Endodermal cell (in vitro differentiated cells): ENCODE data around the gene SNX30. TPM values are rescaled to one million over a fixed set of nuclear protein-coding genes. Genes with fewer than 3 reads are reported as not detected.

ENCODE experiments used
- DNase-seq: peaks from one replicate; pipeline ENCODE4 v3.0.0-alpha.2; 2017
- H3K27ac ChIP-seq: 2 replicates; pipeline ENCODE4 v1.5.1; 2013; ENCODE audit warnings: mild to moderate bottlenecking, low read depth, low read length, moderate library complexity
- H3K27me3 ChIP-seq: 2 replicates; pipeline ENCODE4 v1.6.1; 2013; ENCODE audit warnings: mild to moderate bottlenecking, low read length, moderate library complexity; ENCODE audit not compliant: insufficient read depth, control insufficient read depth, poor library complexity, severe bottlenecking
- H3K36me3 ChIP-seq: 2 replicates; pipeline ENCODE4 v1.7.0; 2013; ENCODE audit warnings: mild to moderate bottlenecking, low read length, moderate library complexity; ENCODE audit not compliant: control insufficient read depth, insufficient read depth
- H3K4me1 ChIP-seq: one replicate; pipeline ENCODE4 v1.7.0; 2013; ENCODE audit warnings: low read length; ENCODE audit not compliant: control insufficient read depth, insufficient read depth
- H3K4me3 ChIP-seq: 2 replicates; pipeline ENCODE4 v1.5.1; 2013; ENCODE audit warnings: mild to moderate bottlenecking, low read length, moderate library complexity
- H3K9ac ChIP-seq: 2 replicates; pipeline ENCODE4 v1.6.1; 2013; ENCODE audit warnings: mild to moderate bottlenecking, low read length, moderate library complexity; ENCODE audit not compliant: poor library complexity, severe bottlenecking; ENCODE audit errors: extremely low read depth
- H3K9me3 ChIP-seq: 2 replicates; pipeline ENCODE4 v1.6.1; 2013; ENCODE audit warnings: mild to moderate bottlenecking, low read length, moderate library complexity; ENCODE audit not compliant: control insufficient read depth
- H3K27ac Mint-ChIP-seq: 2 replicates; pipeline ENCODE4 v1.8.0; 2020; ENCODE audit warnings: mixed read lengths
- H3K27me3 Mint-ChIP-seq: 2 replicates; pipeline ENCODE4 v1.8.0; 2021; ENCODE audit warnings: mild to moderate bottlenecking, mixed read lengths; ENCODE audit not compliant: insufficient read depth
- H3K36me3 Mint-ChIP-seq: 2 replicates; pipeline ENCODE4 v1.8.0; 2020; ENCODE audit warnings: low read depth, mixed read lengths
- H3K4me1 Mint-ChIP-seq: 2 replicates; pipeline ENCODE4 v1.8.0; 2020; ENCODE audit warnings: mixed read lengths
- H3K4me3 Mint-ChIP-seq: 2 replicates; pipeline ENCODE4 v1.8.0; 2020; ENCODE audit warnings: mild to moderate bottlenecking, moderate library complexity, mixed read lengths
- H3K9me3 Mint-ChIP-seq: 2 replicates; pipeline ENCODE4 v1.8.0; 2020; ENCODE audit warnings: mild to moderate bottlenecking, mixed read lengths
- WGBS, 2 experiments: methylation state at CpG; one replicate each; pipeline versions ENCODE4 v1.1.5 to v1.1.7; 2013; ENCODE audit warnings: missing lambda C conversion rate in 2 of 2, mixed read lengths in 1 of 2; ENCODE audit not compliant: insufficient coverage in 1 of 2, insufficient read length in 1 of 2; 5-methylcytosine and 5-hydroxymethylcytosine counted together
- total RNA-seq, 2 donors: library from RNA; stranded (reverse); fragmentation: NEBNext Ultra II Directional in 1 of 2; extraction: Animal tissue kit (Norgen Biotek cat#: 25700) in 1 of 2; gene quantifications; 2 replicates in 1 of 2; 3 replicates in 1 of 2; pipeline ENCODE4 v1.2.1, GENCODE V29; 2021
- TF ChIP-seq, protein P1 (sequence below): fragments of 200-600 bp; sonication (generic); conservative IDR thresholded peaks from 2 replicates; pipeline ENCODE4 v1.5.0; 2021; ENCODE audit warnings: antibody characterized with exemption, mild to moderate bottlenecking

The SNX30 gene
- total RNA-seq, 2 donors from 2014 or later, result 11.8 to 14.8 TPM

DNA sequence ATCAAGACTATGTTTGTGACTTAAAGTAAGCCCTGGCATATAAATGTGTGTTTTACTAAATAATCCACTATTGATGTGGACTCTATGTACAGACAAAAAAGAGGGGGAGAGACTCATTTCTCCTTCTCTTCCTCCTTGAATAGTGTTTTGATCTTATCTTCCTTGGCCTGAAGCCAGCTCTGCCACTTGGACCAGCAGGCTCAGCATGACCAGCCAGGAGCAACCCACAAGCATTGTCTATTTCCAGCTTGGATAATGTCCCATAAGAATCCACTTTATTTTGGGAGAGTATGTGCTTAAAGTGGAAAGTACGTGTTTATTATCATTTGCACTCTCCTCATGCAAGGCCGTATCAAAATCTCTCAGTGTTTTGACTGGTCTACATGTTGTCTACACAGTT is 164.0 kb downstream of the SNX30 start:
- no peaks in the 10 kb centered on the region for H3K4me1 Mint-ChIP-seq
- TF ChIP-seq, protein P1, sequence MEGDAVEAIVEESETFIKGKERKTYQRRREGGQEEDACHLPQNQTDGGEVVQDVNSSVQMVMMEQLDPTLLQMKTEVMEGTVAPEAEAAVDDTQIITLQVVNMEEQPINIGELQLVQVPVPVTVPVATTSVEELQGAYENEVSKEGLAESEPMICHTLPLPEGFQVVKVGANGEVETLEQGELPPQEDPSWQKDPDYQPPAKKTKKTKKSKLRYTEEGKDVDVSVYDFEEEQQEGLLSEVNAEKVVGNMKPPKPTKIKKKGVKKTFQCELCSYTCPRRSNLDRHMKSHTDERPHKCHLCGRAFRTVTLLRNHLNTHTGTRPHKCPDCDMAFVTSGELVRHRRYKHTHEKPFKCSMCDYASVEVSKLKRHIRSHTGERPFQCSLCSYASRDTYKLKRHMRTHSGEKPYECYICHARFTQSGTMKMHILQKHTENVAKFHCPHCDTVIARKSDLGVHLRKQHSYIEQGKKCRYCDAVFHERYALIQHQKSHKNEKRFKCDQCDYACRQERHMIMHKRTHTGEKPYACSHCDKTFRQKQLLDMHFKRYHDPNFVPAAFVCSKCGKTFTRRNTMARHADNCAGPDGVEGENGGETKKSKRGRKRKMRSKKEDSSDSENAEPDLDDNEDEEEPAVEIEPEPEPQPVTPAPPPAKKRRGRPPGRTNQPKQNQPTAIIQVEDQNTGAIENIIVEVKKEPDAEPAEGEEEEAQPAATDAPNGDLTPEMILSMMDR, result no peak
- H3K36me3 Mint-ChIP-seq, result no peaks in the 10 kb centered on the region
- Histone ChIP-seq H3K9ac (no peak overlapping the region), H3K27ac (no peak overlapping the region), H3K27me3 (peaks cover 84% of the 10 kb centered on the region), H3K4me3 (no peak overlapping the region), H3K36me3 (no peaks in the 10 kb centered on the region), H3K4me1 (no peaks in the 10 kb centered on the region), H3K9me3 (no peaks in the 10 kb centered on the region)
- H3K4me3 Mint-ChIP-seq, result no peak overlapping the region
- WGBS, 2 experiments, result 83% methylated on average over 2 of the region's 2 CpGs; no CpG with 5 or more reads in 1 of the 2 experiments
- no peak overlapping the region for H3K27ac Mint-ChIP-seq
- H3K27me3 Mint-ChIP-seq, result peaks cover 94% of the 10 kb centered on the region
- DNase-seq, result no peak
- peaks cover 6% of the 10 kb centered on the region for H3K9me3 Mint-ChIP-seq

DNA sequence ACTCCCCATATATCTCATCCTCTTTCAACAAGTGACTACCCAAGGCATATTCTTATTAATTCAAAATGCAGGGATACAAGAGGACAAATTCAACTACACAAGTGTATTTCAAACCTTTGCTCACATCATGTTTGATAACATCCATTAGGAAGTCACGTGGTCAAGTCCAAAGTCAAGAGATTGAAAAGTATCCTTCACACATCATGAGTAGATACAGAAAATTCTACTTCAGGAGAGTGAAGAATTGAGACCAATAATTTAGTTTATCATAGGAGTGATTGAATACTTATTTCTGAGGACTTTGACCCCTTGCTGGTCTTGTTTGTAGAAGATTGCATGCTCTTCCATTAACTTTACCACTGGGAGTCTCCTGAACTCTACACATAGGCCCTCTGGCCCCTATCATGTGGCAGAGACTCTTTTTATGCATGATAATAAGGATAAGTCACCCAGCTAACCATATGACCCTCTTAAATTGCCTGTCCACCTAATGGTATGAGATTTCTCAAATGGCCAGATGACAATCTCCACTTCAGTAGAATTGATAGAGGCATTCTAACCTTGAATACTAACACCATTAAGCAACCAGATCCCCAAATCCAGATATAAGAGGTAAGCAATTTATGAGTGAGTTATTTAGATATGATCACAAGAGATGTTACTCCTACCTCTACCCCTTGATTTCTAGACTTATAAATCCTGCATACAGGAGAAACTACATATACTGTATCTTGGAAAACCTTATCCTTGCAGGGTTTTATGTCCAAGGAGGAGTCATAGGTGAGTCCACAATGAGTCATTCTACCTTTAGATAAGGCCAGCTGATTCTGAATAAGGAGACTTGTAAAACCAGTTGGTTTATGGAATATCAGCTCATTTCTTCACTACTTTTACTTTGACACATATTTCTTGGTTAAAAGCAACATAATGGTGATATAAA is 166.8 kb downstream of the SNX30 start:
- Mint-ChIP-seq H3K4me3 (no peak overlapping the region), H3K36me3 (no peaks in the 10 kb centered on the region), H3K27ac (no peak overlapping the region), H3K27me3 (peaks cover 94% of the 10 kb centered on the region), H3K9me3 (peaks cover 6% of the 10 kb centered on the region), H3K4me1 (peaks cover 8% of the 10 kb centered on the region)
- WGBS, 2 experiments, result 73 to 100% methylated on average over 1 of the region's 1 CpG
- TF ChIP-seq, protein P1, result no peak
- H3K9me3 ChIP-seq, result no peaks in the 10 kb centered on the region
- H3K4me3 ChIP-seq, result no peak overlapping the region
- no peaks in the 10 kb centered on the region for H3K36me3 ChIP-seq
- DNase-seq, result no peak
- peaks cover 94% of the 10 kb centered on the region for H3K27me3 ChIP-seq
- no peak overlapping the region for H3K27ac ChIP-seq
- H3K9ac ChIP-seq, result no peak overlapping the region
- H3K4me1 ChIP-seq, result no peaks in the 10 kb centered on the region

DNA sequence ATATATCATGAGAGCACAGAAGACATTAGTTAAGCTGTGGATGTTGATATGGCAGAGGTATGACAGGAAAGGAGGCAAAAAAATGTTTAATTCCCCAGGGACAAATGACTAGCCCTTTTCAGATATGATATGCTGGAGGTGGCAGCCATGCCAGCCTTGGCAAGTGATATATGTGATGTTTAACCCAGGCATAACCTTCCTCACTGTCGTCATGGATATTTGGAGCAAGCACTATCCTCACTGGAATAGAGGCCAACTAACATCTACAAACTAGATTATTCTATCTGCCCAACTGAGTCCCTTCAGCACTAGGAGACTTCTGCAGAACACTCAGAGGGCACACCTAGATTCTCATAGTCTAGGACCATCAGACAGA is 167.4 kb downstream of the SNX30 start:
- Histone ChIP-seq H3K27ac (no peak overlapping the region), H3K27me3 (peaks cover 97% of the 10 kb centered on the region), H3K9ac (no peak overlapping the region), H3K9me3 (no peaks in the 10 kb centered on the region), H3K36me3 (no peaks in the 10 kb centered on the region), H3K4me3 (no peak overlapping the region), H3K4me1 (no peaks in the 10 kb centered on the region)
- Mint-ChIP-seq H3K27me3 (peaks cover 96% of the 10 kb centered on the region), H3K27ac (no peak overlapping the region), H3K9me3 (peaks cover under 1% of the 10 kb centered on the region), H3K36me3 (no peaks in the 10 kb centered on the region), H3K4me1 (peaks cover 8% of the 10 kb centered on the region), H3K4me3 (no peak overlapping the region)
- WGBS, 2 experiments, result 73 to 82% methylated on average over 1 of the region's 1 CpG
- TF ChIP-seq, protein P1, result no peak
- no peak for DNase-seq
